Effector CD8-positive, alpha-beta T cell (primary cell): ENCODE results near the gene TEAD2.

Source experiments
- DNase-seq: peaks from one replicate; lab custom pipeline; 2025; lab: John Stamatoyannopoulos, UW

TEAD2 gene

DNA sequence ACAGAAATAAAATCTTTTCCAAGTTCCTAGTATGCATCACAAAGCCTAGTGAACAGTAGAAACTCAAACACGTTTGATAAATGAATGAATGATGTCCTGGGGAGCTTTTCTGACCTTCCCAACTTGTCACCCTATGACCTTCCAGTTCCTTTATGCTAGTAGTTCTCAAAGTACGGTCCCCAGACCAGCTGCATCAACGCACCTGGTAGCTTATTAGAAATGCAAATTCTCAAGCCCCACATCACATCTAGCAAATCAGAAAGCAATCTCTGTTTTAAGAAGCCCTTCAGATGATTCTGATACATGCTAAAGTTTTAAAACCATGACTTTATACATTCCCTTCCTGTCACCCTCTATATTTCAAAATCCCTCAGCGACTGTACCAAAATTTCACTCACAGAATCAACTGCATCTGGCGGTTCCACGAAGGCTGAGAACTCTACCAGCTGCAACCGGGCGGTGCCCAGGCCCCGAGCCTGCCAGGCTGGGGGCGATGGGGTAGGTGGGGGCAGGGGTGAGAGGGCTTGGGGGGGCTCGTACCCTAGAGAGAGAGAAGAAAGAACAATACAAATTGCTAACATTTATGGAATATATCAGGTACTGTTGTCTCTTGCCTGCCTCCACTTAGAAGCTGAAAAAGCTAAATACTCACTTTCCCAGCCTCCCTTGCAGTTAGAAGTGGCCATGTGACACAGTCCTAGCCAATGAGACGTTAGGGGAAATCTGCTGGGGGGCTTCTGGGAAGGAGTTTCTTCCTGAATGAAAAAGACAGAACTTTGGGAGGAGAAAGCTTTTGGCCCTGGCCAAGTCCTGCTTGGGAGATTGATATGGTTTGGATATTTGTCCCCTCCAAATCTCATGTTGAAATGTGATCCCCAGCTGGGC lies 13.7 kb downstream of the TEAD2 start:
- DNase-seq: no peak

DNA sequence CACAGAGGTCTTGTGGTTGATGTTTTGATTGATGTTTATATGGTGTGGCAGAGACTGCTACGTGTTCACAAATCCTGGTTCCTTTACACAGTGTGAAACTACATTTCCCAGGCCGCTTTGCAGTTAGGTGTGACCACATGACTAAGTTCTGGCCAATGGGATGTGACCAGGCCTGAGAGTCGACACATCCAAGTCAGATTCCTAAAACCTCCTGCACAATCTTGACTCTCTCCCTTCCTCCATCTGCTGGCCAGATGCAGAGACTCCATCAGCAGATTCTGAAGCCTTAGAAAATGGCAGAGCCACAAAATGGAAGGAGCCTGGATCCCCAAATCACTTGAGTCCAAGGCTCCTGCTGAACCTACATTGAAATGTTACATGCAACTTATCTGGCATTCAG lies 14.4 kb downstream of the TEAD2 start:
- DNase-seq: no peak

- DNase-seq: no peak
These were observed 15.0 kb downstream of the TEAD2 start for GRCh38 chr19:49347191-49347590.

GRCh38 chr19:49344505-49345423 lies 17.5 kb downstream of the TEAD2 start:
- DNase-seq: no peak

- DNase-seq: no peak
These were observed 19.1 kb downstream of the TEAD2 start for GRCh38 chr19:49343123-49343522.

GRCh38 chr19:49342291-49342721 lies 19.9 kb downstream of the TEAD2 start:
- DNase-seq: no peak

DNA sequence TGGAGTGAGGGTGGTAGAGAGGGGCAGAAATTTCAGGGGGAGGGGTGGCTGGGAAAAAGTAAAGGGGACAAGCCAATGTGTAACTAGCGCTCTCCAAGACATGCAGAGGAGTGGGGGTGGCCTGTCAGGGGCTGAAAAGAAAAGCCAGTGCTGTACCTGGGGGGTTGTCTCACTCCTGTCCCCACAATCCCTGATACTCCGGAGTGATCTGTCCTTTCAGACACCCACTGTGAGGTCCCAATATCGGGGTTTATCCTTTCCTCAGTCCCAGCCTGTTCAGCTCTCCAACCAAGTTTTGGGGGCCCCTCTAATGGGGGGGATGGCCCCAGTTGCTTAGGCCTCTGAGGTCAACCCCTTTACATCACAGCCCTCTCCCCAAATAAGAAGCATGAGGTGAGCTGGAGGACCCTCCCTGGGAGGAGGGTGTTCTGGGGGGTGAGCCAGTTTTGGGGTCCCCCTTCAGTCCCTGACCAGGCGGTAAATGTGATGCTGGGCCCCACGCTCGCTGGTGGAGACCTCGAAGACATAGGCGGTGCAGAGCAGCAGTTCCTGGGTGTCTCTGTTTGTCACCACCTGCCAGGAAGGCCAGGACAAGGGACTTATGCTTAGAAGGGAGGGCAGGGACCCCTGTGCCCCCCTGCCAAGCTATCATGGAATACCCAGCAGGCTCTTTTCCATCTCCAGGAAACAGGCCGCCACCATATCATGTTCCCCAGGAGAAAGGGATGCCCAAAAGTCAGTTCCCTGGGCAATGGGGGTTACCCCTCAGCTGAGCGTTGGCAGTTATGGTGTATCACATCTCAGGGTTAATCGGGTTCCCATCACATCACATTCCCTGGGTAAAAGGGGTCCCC lies 21.1 kb downstream of the TEAD2 start:
- no peak for DNase-seq

DNA sequence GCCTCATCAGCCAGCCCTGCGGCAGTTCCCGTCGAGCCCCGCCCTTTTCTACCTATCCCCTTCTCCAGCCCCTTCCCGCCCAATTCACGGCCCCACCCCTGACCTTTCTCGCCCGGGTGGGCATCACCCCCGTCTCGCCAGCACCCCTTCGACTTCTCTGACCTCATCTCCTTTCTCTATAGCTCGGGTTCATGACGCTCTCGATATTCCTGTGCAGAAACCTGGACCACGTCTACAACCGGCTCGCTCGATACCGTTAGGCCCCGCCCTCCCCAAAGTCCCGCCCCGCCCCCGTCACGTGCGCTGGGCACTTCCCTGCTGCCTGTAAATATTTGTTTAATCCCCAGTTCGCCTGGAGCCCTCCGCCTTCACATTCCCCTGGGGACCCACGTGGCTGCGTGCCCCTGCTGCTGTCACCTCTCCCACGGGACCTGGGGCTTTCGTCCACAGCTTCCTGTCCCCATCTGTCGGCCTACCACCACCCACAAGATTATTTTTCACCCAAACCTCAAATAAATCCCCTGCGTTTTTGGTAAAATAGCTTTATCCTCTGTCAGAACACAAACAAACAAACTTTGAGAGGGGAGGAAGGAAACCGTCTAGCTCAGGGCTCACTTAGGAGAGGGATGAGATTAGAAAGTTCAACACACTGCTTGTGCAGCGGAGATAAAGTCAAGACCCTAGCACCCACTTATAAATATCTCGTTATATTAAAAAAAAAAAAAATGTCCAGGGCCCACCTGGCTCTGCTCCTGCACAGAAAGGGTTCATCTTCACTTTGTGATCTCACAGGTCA lies 21.9 kb downstream of the TEAD2 start:
- no peak for DNase-seq

- no peak for DNase-seq
These were observed 22.7 kb downstream of the TEAD2 start for GRCh38 chr19:49339301-49340068.

DNA sequence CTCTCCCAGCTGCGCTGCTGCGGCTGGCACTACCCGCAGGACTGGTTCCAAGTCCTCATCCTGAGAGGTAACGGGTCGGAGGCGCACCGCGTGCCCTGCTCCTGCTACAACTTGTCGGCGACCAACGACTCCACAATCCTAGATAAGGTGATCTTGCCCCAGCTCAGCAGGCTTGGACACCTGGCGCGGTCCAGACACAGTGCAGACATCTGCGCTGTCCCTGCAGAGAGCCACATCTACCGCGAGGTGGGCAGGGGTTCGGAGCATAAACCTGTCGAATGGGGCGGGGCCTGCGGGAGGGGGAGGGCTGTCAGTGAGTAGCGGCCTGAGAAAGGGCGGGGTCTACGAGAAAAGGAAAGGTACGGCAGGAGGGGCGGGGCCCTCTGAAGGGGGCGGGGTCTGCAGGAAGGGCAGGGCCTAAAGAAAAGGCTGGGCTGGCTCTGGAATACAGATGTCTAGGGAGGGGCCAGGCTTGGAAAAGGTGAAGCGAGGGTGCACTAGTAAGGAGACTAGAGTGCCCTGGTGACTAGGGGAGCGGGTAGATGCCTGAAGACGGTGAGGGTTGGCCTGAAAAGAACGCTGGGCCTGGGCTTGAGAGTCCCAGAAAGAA lies 23.4 kb downstream of the TEAD2 start:
- DNase-seq: no peak

- DNase-seq: no peak
These were observed 24.1 kb downstream of the TEAD2 start for GRCh38 chr19:49338023-49338677.

DNA sequence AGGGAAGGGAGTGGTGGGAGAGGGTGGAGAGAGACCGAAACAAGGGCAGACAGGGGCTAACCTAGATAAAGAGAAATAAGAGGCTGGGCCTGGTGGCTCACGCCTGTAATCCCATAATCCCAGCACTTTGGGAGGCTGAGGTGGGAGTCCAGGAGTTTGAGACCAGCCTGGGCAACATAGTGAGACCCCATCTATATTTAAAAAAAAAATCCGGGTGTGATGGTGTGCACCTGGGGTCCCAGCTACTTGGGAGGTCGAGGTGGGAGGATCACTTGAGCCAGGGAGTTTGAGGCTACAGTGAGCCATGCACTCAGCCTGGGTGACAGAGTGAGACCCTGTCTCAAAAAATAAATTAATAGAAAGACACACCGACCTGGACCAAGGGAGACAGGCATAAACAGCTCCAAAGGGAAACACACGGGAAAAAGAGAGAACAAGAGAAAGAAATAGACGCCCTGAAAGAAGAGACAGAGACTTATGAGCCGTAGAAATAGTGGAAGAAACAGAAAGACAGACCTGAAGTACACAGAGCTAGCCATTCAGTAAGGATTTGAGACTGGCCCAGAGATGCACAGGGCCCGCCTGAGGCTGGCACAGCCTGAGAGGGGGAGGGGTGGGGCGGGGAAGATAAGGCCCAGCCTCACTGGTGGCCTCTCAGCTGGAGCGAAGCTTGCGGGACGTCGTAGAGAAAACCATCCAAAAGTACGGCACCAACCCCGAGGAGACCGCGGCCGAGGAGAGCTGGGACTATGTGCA lies 24.8 kb downstream of the TEAD2 start:
- DNase-seq: no peak

- no peak for DNase-seq
These were observed 25.5 kb downstream of the TEAD2 start for GRCh38 chr19:49336482-49337266.

GRCh38 chr19:49335784-49336481 lies 26.3 kb downstream of the TEAD2 start:
- DNase-seq: no peak

DNA sequence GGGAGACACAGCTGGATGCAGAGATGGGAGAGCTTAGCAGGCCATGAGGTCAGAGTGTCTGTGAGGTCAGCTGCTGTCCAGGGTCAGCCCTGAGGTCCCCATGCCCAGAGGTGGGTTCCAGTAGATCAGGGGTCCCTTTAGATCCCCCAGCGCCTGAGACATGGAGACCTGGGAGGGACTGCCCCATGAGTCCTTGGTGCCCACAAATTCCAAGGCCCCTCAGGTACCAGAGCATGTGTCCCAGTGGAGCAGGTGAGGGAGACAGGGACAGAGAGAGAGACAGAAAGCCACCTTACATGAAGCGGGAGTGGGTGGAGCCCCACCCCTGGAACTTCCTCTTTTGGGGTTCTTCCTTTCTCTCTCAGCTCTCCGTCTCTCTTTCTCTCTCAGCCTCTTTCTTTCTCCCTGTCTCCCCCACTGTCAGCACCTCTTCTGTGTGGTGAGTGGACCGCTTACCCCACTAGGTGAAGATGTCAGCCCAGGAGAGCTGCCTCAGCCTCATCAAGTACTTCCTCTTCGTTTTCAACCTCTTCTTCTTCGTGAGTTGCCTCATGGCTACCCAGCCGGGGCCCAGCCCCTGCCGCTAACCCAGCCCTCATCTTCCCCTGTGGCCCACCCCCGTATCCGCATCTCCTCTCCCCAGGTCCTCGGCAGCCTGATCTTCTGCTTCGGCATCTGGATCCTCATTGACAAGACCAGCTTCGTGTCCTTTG lies 27.0 kb downstream of the TEAD2 start, which contains the start of gene CD37:
Gene CD37, plus strand, starts transcription at position 336 of the 713 bp plus-strand sequence. Its CDS starts 135 bp downstream, at position 471.
- DNase-seq: peak; percentile 29

- DNase-seq: peak; percentile 52
These were observed 28.4 kb downstream of the TEAD2 start for GRCh38 chr19:49333811-49334288.
